ENCODE data around the gene GALNT17.

Gene GALNT17

GRCh38 chr7:71404726-71405345 lies 272.9 kb downstream of the GALNT17 start:
- DNase-seq = no peak

- no peak for DNase-seq
These were observed 276.3 kb downstream of the GALNT17 start for GRCh38 chr7:71408271-71408670.

GRCh38 chr7:71409550-71410157 lies 277.7 kb downstream of the GALNT17 start:
- no peak for DNase-seq

- no peak for DNase-seq
These were observed 279.5 kb downstream of the GALNT17 start for GRCh38 chr7:71411475-71411874.

GRCh38 chr7:71414490-71414889 lies 282.5 kb downstream of the GALNT17 start:
- DNase-seq = peak; percentile 94

GRCh38 chr7:71419546-71420337 lies 287.8 kb downstream of the GALNT17 start:
- DNase-seq = no peak

GRCh38 chr7:71422104-71422503 lies 290.2 kb downstream of the GALNT17 start:
- no peak for DNase-seq

GRCh38 chr7:71424166-71425035 lies 292.5 kb downstream of the GALNT17 start:
- no peak for DNase-seq

GRCh38 chr7:71429083-71429482 lies 297.1 kb downstream of the GALNT17 start:
- no peak for DNase-seq

- no peak for DNase-seq
These were observed 298.3 kb downstream of the GALNT17 start for GRCh38 chr7:71430246-71430645.

GRCh38 chr7:71439321-71439720 lies 307.4 kb downstream of the GALNT17 start:
- no peak for DNase-seq

- peak; percentile 95 for DNase-seq
These were observed 310.7 kb downstream of the GALNT17 start for GRCh38 chr7:71442492-71443190.

- no peak for DNase-seq
These were observed 311.2 kb downstream of the GALNT17 start for GRCh38 chr7:71443191-71443530.

- DNase-seq = peak; percentile 32
These were observed 312.2 kb downstream of the GALNT17 start for GRCh38 chr7:71444130-71444529.

- no peak for DNase-seq
These were observed 321.7 kb downstream of the GALNT17 start for GRCh38 chr7:71453630-71454029.

- no peak for DNase-seq
These were observed 323.0 kb downstream of the GALNT17 start for GRCh38 chr7:71454981-71455380.

- no peak for DNase-seq
These were observed 325.1 kb downstream of the GALNT17 start for GRCh38 chr7:71457021-71457420.

GRCh38 chr7:71457846-71458590 lies 326.1 kb downstream of the GALNT17 start:
- no peak for DNase-seq

- DNase-seq = no peak
These were observed 327.2 kb downstream of the GALNT17 start for GRCh38 chr7:71459132-71459531.

GRCh38 chr7:71461572-71461971 lies 329.6 kb downstream of the GALNT17 start:
- no peak for DNase-seq

- no peak for DNase-seq
These were observed 333.8 kb downstream of the GALNT17 start for GRCh38 chr7:71465741-71466189.
